Measurements from ENCODE around the gene ZNF181.

ZNF181 gene

GRCh38 chr19:34759218-34759917 is 25.3 kb downstream of the ZNF181 start:
- DNase-seq (ENCODE audit: low spot score) = no peak

GRCh38 chr19:34766386-34766785 is 32.3 kb downstream of the ZNF181 start:
- no peak for DNase-seq (ENCODE audit: low spot score)

GRCh38 chr19:34767951-34768350 is 33.9 kb downstream of the ZNF181 start:
- no peak for DNase-seq (ENCODE audit: low spot score)

DNA sequence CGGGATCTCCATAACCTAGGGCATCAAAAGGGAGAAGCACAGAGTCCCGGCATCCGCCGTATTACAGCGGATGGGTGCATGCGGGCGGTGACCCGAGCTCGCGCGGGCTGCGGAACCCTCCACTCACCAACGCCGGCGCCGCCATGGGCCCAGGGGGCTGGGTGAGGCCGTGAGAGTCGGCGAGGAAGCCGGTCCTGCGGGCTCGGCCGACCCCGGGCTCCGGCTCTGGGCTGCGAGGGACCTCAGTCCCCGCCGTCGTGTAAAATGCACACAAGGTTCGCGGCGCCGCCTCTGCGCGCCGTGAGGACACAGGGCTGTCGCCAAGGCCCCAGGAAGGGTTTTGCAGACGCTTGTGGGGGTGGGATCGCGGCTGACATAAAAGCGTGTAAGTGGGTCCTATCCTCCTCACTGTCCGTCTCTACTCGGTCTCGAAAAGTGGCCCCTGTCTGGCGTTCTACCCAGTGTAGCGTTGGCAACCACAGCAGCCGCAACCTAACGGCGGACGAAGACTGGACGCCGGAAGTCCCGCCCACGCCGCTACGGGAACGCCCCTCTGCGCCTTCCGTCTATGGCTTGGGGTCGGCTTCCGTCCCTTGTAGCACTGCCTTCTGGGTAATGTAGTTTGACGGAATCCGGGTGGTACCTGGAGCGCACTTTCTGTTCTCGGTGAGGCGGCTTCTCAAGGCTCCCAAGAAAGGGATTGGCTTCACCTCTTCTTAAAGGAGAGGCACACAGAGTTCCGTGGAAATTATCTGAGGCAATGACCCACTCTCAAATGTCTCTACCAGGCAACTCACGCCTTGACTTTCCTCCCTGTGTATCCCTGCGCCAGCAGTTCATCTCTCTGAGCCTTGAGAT is 38.9 kb downstream of the ZNF181 start, which contains the start of gene ZNF599:
ZNF599 (minus strand) TSS at position 519 of the 858 bp plus-strand sequence; CDS start at position 145, 374 bp downstream.
- peak; percentile 96 for DNase-seq (ENCODE audit: low spot score)

DNA sequence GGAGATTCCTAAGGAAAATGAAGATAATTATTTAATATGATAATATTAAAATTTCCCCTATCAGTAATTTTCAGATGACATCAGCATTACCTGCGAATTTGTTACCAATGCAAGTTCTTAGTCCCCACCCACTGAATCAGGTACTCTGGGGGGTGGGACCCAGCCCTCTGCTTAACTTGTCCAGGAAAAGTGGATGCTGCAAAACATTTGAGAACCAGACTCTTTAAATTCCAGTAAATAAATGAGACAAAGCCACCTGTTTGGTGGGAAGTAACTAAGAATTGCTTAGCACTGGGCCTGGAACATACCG is 39.5 kb downstream of the ZNF181 start:
- no peak for DNase-seq (ENCODE audit: low spot score)

- DNase-seq (ENCODE audit: low spot score) = no peak
Measured at GRCh38 chr19:34774857-34775256, 40.8 kb downstream of the ZNF181 start.

- DNase-seq (ENCODE audit: low spot score) = no peak
Measured at GRCh38 chr19:34778342-34778741, 44.3 kb downstream of the ZNF181 start.

- DNase-seq (ENCODE audit: low spot score) = no peak
Measured at GRCh38 chr19:34779652-34780051, 45.6 kb downstream of the ZNF181 start.

- DNase-seq (ENCODE audit: low spot score) = no peak
Measured at GRCh38 chr19:34786236-34786635, 52.2 kb downstream of the ZNF181 start.

DNA sequence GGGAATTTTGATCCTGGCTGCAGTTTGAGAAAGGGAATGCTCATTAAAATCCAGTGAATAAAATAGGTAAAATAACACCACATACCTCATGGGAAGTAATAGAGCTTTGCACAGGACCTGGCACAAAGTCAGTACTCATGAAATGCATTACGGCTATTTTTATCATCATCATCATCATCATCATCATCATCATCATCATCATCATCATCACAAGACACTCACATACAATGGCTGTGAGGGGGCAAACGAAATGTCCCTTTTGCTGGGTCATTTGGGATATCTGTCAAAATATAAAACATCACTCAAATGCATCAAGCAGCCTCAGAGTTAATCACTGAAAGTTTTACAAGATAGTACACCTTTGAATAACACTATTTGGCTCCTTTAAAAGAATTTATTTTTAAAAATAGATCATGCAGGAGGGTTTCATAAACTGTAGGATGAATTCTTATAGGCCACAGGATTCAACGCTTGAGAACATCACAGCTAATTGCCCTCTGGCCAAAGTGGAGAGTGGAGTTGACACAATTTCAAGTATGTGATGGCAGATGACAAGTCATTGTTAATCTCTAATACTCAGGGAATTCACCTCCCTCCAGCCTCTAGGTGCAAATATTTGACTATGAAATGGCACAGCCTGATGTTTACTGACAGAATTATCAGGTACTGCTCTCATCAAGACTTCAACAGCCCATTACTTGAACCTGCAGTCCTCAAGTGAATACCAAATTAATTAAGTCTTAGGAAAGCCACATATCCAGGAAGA is 53.2 kb downstream of the ZNF181 start:
- no peak for DNase-seq (ENCODE audit: low spot score)

DNA sequence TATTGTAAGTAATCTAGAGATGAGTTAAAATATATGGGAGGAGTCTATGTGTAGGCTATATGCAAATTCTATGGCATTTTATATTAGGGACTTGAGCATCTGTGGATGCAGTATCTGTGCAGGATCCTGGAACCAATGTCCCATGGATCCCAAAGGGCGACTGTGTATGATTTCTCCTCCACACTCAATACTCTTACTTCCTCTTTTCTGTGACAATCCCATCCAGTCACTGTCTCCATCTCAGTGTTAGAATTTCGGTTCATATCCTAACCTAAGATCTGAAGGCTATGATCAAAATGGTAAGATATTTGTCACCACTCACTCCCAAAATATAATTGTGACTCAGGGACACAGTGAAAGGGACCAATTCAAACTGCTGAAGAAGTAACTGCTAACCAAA is 54.0 kb downstream of the ZNF181 start:
- no peak for DNase-seq (ENCODE audit: low spot score)

- no peak for DNase-seq (ENCODE audit: low spot score)
Measured at GRCh38 chr19:34793565-34793964, 59.5 kb downstream of the ZNF181 start.

GRCh38 chr19:34794066-34794960 is 60.3 kb downstream of the ZNF181 start:
- no peak for DNase-seq (ENCODE audit: low spot score)

All from cerebellar cortex (tissue), 1 donor.